SK-N-SH treated with all-trans-retinoic acid at 6 μM for 48 hours (cell line): ENCODE data around the gene TPGS1.

Experiments
- ATAC-seq: fragments of 200-7000 bp; cut with Tn5 transposase; 3 replicates; pipeline ENCODE4 v1.9.1; 2020; ENCODE audit warnings: mild to moderate bottlenecking, moderate library complexity
- ARNTL ChIP-seq: fragments of 450-650 bp; formaldehyde crosslinking; IDR thresholded peaks from 2 replicates; pipeline ENCODE4 v1.5.0; 2020; ENCODE audit warnings: low read depth, mild to moderate bottlenecking, moderate library complexity, borderline replicate concordance
- BACH2 ChIP-seq: fragments of 250-450 bp; sonication (Bioruptor Pico); IDR thresholded peaks from 2 replicates; pipeline ENCODE4 v1.9.0; 2021; ENCODE audit warnings: mild to moderate bottlenecking, borderline replicate concordance
- CREB5 ChIP-seq: fragments of 250-450 bp; sonication (Bioruptor Pico); IDR thresholded peaks from 2 replicates; pipeline ENCODE4 v1.5.1; 2020; ENCODE audit warnings: low read depth, mild to moderate bottlenecking, moderate library complexity
- CSDC2 ChIP-seq: fragments of 250-450 bp; sonication (Bioruptor Pico); IDR thresholded peaks from 2 replicates; pipeline ENCODE4 v1.5.0; 2020; ENCODE audit warnings: mild to moderate bottlenecking, moderate library complexity
- CSRNP3 ChIP-seq: fragments of 250-450 bp; sonication (Bioruptor Pico); IDR thresholded peaks from 2 replicates; pipeline ENCODE4 v1.5.1; 2021; ENCODE audit warnings: mild to moderate bottlenecking, moderate library complexity
- ESRRG ChIP-seq: fragments of 250-450 bp; sonication (Bioruptor Pico); IDR thresholded peaks from 2 replicates; pipeline ENCODE4 v1.6.1; 2021; ENCODE audit warnings: mild to moderate bottlenecking
- ISL1 ChIP-seq: fragments of 250-450 bp; sonication (Bioruptor Pico); IDR thresholded peaks from 2 replicates; pipeline ENCODE4 v2.1.2; 2022; ENCODE audit warnings: mild to moderate bottlenecking, moderate library complexity
- PATZ1 ChIP-seq: fragments of 250-450 bp; sonication (Bioruptor Pico); IDR thresholded peaks from 2 replicates; pipeline ENCODE4 v1.8.0; 2020; ENCODE audit warnings: mild to moderate bottlenecking, moderate library complexity, borderline replicate concordance
- POU6F1 ChIP-seq: fragments of 250-450 bp; sonication (Bioruptor Pico); IDR thresholded peaks from 2 replicates; pipeline ENCODE4 v1.8.0; 2021; ENCODE audit warnings: low read depth, mild to moderate bottlenecking, moderate library complexity, borderline replicate concordance
- SNAI2 ChIP-seq: fragments of 250-450 bp; sonication (Bioruptor Pico); IDR thresholded peaks from 2 replicates; pipeline ENCODE4 v1.5.0; 2020; ENCODE audit warnings: mild to moderate bottlenecking, moderate library complexity
- TCF4 ChIP-seq: fragments of 250-450 bp; sonication (Bioruptor Pico); IDR thresholded peaks from 2 replicates; pipeline ENCODE4 v1.8.0; 2021; ENCODE audit warnings: mild to moderate bottlenecking, moderate library complexity, borderline replicate concordance
- TOX ChIP-seq: fragments of 250-450 bp; sonication (Bioruptor Pico); IDR thresholded peaks from 2 replicates; pipeline ENCODE4 v1.8.0; 2021; ENCODE audit warnings: mild to moderate bottlenecking, moderate library complexity, borderline replicate concordance
- TSHZ2 ChIP-seq: fragments of 250-450 bp; sonication (Bioruptor Pico); IDR thresholded peaks from 2 replicates; pipeline ENCODE4 v1.5.0; 2020; ENCODE audit warnings: mild to moderate bottlenecking, moderate library complexity
- ZFP30 ChIP-seq: fragments of 450-650 bp; formaldehyde crosslinking; IDR thresholded peaks from 2 replicates; pipeline ENCODE4 v1.5.0; 2022; ENCODE audit warnings: mild to moderate bottlenecking, moderate library complexity
- ZNF70 ChIP-seq: fragments of 450-650 bp; formaldehyde crosslinking; IDR thresholded peaks from 2 replicates; pipeline ENCODE4 v1.5.0; 2020; ENCODE audit warnings: mild to moderate bottlenecking, moderate library complexity
- ZNF8 ChIP-seq: fragments of 450-650 bp; formaldehyde crosslinking; IDR thresholded peaks from 2 replicates; pipeline ENCODE4 v1.5.0; 2020; ENCODE audit warnings: mild to moderate bottlenecking, moderate library complexity

TPGS1 gene

GRCh38 chr19:535017-535835, 27.9 kb downstream of the TPGS1 start (continued):
- TF ChIP-seq ZNF70 (no peak), PATZ1 (CRISPR knock-in tag) (no peak), ISL1 (CRISPR knock-in tag) (no peak), POU6F1 (no peak)
- TF ChIP-seq, all 23 proteins: peak for 0

- TF ChIP-seq CREB5 (CRISPR knock-in tag) (no peak), ESRRG (CRISPR knock-in tag) (no peak)
- no peak for ATAC-seq
Measured at GRCh38 chr19:536031-536880, 29.0 kb downstream of the TPGS1 start.

GRCh38 chr19:536881-537404, 29.6 kb downstream of the TPGS1 start:
- TF ChIP-seq POU6F1 (no peak), CREB5 (CRISPR knock-in tag) (no peak), ZFP30 (CRISPR knock-in tag) (no peak), TCF4 (CRISPR knock-in tag) (no peak), TSHZ2 (CRISPR knock-in tag) (no peak), CSRNP3 (CRISPR knock-in tag) (no peak), ISL1 (CRISPR knock-in tag) (no peak), CSDC2 (CRISPR knock-in tag) (no peak), TOX (CRISPR knock-in tag) (no peak), ARNTL (CRISPR knock-in tag) (no peak), ZNF70 (no peak), SNAI2 (CRISPR knock-in tag) (no peak), ZNF8 (CRISPR knock-in tag) (no peak), ESRRG (CRISPR knock-in tag) (no peak), BACH2 (CRISPR knock-in tag) (no peak)
- ATAC-seq, result no peak
